ENCODE results near the gene KDM1B. TPM values are rescaled to one million over a fixed set of nuclear protein-coding genes. Genes with fewer than 3 reads are reported as not detected.

The KDM1B gene
- total and polyA plus RNA-seq, 8 donors = 2.6 to 11.9 (median 6.5) TPM

DNA sequence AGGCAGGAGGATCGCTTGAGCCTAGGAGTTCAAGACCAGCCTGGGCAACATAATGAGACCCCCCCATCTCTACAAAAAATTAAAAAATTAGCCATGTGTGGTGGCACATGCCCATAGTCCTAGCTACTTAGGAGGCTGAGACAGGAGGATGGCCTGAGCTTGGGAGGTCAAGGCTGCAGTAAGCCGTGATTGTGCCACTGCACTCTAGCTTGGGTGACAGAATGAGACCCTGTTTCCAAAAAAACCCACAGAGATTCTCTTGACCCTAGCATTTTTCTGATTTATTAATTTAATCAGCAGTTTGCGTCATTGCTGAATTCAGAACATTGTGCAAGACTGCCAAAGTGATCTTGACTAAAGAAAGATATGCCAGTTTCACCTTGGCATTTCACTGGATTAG, 36.8 kb downstream of the KDM1B start:
- Histone ChIP-seq H3K36me3 (peaks cover 0 to 7% (median 0%) of the 10 kb centered on the region in 3 donors), H3K27ac (no peak overlapping the region), H3K9me3 (no peaks in the 10 kb centered on the region), H3K4me3 (no peak overlapping the region), H3K4me1 (no peaks in the 10 kb centered on the region), H3K27me3 (no peaks in the 10 kb centered on the region)
- WGBS, 2 donors = 94% methylated on average over 3 of the region's 3 CpGs
- FAIRE-seq (no peak), ATAC-seq (no peak), DNase-seq (no peak)
- intact Hi-C loops (cut with DNase I) = no loop called here
- TF ChIP-seq, protein P1, sequence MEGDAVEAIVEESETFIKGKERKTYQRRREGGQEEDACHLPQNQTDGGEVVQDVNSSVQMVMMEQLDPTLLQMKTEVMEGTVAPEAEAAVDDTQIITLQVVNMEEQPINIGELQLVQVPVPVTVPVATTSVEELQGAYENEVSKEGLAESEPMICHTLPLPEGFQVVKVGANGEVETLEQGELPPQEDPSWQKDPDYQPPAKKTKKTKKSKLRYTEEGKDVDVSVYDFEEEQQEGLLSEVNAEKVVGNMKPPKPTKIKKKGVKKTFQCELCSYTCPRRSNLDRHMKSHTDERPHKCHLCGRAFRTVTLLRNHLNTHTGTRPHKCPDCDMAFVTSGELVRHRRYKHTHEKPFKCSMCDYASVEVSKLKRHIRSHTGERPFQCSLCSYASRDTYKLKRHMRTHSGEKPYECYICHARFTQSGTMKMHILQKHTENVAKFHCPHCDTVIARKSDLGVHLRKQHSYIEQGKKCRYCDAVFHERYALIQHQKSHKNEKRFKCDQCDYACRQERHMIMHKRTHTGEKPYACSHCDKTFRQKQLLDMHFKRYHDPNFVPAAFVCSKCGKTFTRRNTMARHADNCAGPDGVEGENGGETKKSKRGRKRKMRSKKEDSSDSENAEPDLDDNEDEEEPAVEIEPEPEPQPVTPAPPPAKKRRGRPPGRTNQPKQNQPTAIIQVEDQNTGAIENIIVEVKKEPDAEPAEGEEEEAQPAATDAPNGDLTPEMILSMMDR (IDR thresholded peaks at IDR 0.05) = no peak

DNA sequence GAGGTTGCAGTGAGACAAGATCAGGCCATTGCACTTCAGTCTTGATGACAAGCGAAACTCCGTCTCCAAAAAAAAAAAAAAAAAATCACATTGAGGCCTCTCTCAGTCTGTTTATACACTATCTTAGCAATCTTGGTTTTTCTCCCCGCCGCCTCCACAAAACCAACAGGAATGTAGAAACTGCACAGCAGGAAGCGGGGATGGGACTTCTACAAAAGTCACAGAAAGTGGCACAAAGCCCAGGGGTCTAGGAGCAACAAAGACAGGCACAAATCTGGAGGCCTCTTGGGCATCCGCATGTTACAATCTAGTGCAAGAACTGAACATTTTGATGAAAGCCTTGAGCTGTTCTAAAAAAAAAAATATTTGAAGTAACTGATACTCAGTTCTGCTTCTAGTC, 48.6 kb downstream of the KDM1B start:
- H3K27me3 ChIP-seq = no peaks in the 10 kb centered on the region
- no peak overlapping the region for H3K4me3 ChIP-seq
- intact Hi-C loops (cut with DNase I) = no loop called here
- H3K27ac ChIP-seq = no peak overlapping the region
- peaks cover 0 to 6% (median 0%) of the 10 kb centered on the region in 3 donors for H3K36me3 ChIP-seq
- WGBS, 2 donors = 94 to 95% methylated on average over 6 of the region's 6 CpGs
- no peak for ATAC-seq
- no peak for DNase-seq
- TF ChIP-seq, protein P1 (IDR thresholded peaks at IDR 0.05) = no peak
- no peak for FAIRE-seq
- H3K4me1 ChIP-seq = no peaks in the 10 kb centered on the region
- no peaks in the 10 kb centered on the region for H3K9me3 ChIP-seq

DNA sequence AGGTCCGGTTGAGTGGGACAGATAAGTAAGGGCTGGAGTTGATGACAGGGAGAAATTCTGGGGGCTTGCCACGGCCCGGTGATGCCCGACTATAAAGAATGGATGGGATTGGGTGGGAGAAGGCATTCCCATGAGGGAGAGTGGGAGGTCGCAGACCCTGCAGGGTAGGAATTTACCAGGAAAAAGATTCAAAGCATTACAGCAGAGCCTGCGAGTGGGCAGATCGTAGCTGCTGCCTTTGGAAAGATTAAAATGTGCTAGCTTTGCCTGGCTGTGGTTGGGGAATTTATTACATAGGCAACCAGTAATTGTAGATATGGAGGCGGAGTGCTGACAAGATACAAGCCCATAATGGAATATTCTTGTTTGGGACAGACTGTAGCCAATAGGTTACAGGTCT, 49.5 kb downstream of the KDM1B start:
- intact Hi-C loops (cut with DNase I) = no loop called here
- H3K27me3 ChIP-seq = no peaks in the 10 kb centered on the region
- DNase-seq (no peak), FAIRE-seq (no peak), ATAC-seq (no peak)
- H3K4me1 ChIP-seq = no peaks in the 10 kb centered on the region
- peaks cover 0 to 6% (median 0%) of the 10 kb centered on the region in 3 donors for H3K36me3 ChIP-seq
- H3K4me3 ChIP-seq = no peak overlapping the region
- no peaks in the 10 kb centered on the region for H3K9me3 ChIP-seq
- WGBS, 2 donors = 91 to 96% methylated on average over 8 of the region's 8 CpGs
- H3K27ac ChIP-seq = no peak overlapping the region
- TF ChIP-seq, protein P1 (IDR thresholded peaks at IDR 0.05) = no peak

- TF ChIP-seq, protein P1 (IDR thresholded peaks at IDR 0.05) = no peak
- H3K4me3 ChIP-seq = no peak overlapping the region
- H3K9me3 ChIP-seq = no peaks in the 10 kb centered on the region
- intact Hi-C loops (cut with DNase I) = no loop called here
- H3K36me3 ChIP-seq = no peaks in the 10 kb centered on the region
- H3K4me1 ChIP-seq = no peaks in the 10 kb centered on the region
- no peak overlapping the region for H3K27ac ChIP-seq
- WGBS, 2 donors = 94 to 95% methylated on average over 6 of the region's 6 CpGs
- H3K27me3 ChIP-seq = no peaks in the 10 kb centered on the region
- FAIRE-seq = no peak
- DNase-seq = no peak
- no peak for ATAC-seq
Measured at GRCh38 chr6:18206591-18206990, 51.4 kb downstream of the KDM1B start.

DNA sequence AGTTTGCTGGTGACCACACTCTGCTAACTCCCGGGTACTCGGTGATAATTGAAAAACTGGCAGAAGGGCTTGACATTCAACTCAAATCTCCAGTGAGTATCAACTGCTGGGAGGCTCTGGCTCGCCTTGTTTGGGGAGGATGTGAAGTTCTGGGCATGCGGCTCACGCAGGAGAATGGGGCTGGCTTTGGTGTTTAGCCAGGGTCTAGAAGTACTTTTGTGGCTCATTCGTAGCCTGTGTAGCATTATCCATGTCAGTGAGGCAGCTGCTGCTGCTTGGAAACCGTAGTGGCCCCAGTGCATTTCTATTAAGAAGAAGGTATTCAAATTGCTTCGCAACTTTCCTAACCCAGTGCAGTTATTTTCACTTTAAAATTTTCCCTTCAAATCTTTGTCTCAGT, 52.2 kb downstream of the KDM1B start:
- Histone ChIP-seq H3K9me3 (no peaks in the 10 kb centered on the region), H3K4me3 (no peak overlapping the region), H3K27ac (no peak overlapping the region), H3K27me3 (no peaks in the 10 kb centered on the region), H3K36me3 (no peaks in the 10 kb centered on the region), H3K4me1 (no peaks in the 10 kb centered on the region)
- 60 to 75% methylated on average over 8 of the region's 8 CpGs for WGBS, 2 donors
- DNase-seq = no peak
- intact Hi-C loops (cut with DNase I) = no loop called here
- FAIRE-seq = no peak
- TF ChIP-seq, protein P1 (IDR thresholded peaks at IDR 0.05) = no peak
- ATAC-seq = peak in 2 of 4 donors; percentile 32 to 38
